Inflammatory macrophage treated with lipopolysaccharide for 1 hour (primary cell): ENCODE measurements around the gene GSPT1.
"Not testable (repeated sequence)": the region's sequence is repeated elsewhere in the genome, so short reads cannot be mapped to it uniquely, and the experiment has no call there.

ENCODE experiments used
- DNase-seq, 2 donors: peaks; one replicate each; pipeline ENCODE4 v3.0.0-alpha.2; 2020 to 2022

The GSPT1 gene

DNA sequence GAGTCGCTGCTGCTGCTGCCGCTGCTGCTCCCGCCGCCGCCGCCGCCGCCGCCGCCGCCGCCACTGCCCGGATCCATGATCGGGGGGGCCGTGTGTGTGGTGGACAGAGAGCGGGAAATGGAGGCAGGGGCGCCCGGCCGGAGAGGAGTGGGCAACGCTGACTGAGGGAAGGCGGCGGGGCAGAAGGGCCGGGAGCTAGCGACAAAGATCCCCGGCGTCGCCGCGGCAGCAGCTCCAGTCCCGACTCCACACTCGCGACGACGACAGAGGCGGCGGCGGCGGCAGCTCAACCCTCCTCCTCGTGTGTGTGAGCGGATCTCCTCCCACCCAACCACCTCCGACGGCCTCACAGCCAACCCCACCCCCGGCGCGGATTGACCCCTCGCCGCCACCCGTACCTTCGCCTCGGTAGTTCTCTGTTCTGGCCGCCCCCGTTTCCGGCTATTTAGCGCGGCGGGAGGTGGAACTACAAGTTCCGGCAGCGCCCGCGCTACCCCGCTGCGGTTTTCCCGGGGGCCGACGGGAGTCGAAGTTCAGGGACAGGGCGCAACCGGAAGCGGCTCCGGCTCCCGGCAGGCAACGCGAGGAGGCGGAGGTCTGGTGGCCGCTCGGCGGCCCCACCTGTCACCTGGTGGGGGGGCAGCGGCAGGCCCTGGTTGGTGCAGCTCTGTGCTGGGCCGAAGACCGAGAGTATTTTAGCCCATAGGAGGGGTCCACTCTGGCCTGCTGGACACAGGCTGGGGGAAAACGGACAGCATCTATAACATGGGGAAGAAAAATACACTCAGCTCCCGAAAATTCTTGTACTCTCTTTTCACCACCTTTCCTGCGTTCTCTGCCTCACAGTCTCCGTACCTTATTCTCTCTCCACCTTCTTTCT lies at the start of gene GSPT1:
Gene GSPT1, minus strand, starts transcription at position 313 of the 880 bp plus-strand sequence. Its CDS starts 236 bp downstream, at position 77.
- peak; percentile 98 to 99 for DNase-seq

DNA sequence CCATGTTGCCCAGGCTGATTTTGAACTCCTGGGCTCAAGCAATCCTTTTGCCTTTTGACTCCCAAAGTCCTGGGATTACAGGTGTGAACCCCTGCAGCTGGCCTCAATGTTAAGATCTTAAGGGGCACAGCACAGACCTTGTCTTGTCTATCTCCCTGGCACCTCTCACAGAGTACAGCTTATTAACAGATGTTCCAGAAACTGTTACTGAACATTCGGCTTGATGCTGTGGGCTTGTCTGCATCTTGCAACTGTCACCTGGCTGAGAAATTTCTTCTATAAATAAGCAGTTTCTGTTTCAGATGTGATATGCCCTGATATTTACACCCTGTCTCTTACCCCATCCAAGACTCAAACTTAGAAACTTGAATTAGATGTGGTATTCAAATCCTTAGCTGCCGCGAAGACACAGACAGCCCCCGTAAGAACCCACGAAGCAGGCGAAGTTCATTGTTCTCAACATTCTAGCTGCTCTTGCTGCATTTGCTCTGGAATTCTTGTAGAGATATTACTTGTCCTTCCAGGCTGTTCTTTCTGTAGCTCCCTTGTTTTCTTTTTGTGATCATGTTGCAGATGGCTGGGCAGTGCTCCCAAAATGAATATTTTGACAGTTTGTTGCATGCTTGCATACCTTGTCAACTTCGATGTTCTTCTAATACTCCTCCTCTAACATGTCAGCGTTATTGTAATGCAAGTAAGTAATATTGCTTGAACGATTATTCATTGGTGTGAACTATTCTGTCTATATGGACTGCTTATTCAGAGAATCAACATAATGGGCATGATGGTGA lies 49.2 kb upstream of the GSPT1 start, which contains the start of gene TNFRSF17:
Gene TNFRSF17, plus strand, starts transcription at position 450 of the 791 bp plus-strand sequence. Its CDS starts 115 bp downstream, at position 565.
- DNase-seq: no peak

DNA sequence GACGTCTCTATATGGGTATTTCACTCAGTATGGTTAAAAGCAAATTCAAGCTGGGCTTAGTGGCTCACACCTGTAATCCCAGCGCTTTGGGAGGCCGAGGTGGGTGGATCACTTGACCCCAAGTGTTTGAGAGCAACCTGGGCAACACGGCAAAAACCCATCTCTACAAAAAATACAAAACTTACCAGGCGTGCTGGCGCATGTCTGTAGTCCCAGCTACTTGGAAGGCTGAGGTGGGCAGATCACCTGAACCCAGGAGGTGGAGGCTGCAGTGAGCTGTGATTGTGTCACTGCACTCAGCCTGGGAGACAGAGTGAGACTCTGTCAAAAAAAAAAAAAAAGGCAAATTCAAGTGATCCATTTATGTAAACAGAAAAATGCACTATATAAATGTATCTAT lies 48.0 kb upstream of the GSPT1 start:
- no peak for DNase-seq

DNA sequence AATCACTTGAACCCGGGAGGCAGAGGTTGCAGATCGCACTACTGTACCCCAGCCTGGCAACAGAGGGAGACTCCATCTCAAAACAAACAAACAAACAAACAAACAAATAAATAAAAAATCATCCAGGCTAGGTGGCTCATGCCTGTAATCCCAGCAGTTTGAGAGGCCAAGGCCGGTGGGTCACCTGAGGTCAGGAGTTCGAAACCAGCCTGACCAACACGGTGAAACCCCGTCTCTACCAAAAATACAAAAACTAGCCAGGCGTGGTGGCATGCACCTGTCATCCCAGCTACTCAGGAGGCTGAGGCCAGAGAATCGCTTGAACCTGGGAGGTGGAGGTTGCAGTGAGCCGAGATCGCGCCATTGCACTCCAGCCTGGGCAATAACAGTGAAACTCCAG lies 47.2 kb upstream of the GSPT1 start:
- not testable (repeated sequence) for DNase-seq

DNA sequence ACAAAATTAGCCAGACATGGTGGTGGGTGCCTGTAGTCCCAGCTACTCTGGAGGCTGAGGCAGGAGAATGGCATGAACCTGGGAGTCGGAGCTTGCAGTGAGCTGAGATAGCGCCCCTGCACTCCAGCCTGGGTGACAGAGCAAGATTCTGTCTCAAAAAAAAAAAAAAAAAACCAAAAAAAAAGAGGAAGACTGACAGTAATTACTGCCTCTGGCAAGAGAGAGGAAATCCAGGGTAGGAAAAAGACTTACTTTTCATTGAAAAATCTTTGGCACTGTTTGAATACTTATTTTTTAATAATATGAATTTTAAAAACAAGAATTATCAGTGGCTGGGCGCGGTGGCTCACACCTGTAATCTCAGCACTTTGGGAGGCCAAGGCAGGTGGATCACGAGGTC lies 46.7 kb upstream of the GSPT1 start:
- DNase-seq: not testable (repeated sequence)

DNA sequence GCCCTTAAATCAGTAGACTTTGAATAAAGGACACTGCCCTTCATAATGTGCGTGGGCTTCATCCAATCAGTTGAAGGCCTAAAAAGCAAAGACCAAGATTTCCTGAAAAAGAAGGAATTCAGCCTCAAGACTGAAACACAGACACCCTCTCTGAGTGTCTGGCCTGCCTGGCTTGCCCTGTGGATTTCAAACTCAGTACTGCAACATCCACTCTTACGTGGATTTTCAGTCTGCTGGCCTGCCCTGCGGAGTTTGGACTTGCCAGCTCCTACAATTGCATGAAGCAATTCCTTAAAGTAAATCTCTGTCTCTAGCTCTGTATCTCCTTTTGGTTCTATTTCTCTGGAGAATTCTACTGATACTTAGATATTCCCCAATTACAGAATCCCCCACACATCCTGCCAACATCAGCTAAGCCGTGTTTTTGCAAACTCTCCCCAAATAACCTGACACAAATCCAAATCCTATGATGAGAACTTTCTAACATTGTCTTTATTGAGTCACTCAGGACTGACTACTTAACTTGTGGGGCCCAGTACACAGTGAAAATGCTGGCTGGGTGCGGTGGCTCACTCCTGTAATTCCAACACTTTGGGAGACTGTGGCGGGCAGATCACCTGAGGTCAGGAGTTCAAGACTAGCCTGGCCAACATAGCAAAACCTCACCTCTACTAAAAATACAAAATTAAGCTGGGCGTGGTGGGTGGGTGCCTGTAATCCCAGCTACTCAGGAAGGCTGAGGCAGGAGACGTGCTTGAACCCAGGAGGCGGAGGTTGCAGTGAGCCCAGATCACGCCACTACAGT lies 42.0 kb upstream of the GSPT1 start:
- no peak for DNase-seq

DNA sequence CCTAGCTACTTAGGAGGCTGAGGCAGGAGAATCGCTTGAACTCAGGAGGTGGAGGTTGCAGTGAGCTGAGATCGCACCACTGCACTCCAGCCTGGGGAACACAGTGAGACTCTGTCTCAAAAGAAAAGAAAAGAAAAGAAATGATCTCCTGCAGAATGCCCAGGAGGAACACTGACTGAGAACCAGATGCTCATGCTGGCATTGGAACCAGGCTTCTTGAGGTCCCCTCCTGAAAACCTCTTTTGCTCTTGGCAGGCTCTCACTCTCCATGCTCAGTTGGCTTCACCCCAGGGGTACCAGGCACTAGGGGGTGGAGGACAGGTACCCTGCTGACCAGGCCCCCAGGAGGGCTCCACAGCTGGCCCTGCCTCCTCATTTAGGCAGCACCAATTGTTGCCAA lies 40.8 kb upstream of the GSPT1 start:
- no peak for DNase-seq

DNA sequence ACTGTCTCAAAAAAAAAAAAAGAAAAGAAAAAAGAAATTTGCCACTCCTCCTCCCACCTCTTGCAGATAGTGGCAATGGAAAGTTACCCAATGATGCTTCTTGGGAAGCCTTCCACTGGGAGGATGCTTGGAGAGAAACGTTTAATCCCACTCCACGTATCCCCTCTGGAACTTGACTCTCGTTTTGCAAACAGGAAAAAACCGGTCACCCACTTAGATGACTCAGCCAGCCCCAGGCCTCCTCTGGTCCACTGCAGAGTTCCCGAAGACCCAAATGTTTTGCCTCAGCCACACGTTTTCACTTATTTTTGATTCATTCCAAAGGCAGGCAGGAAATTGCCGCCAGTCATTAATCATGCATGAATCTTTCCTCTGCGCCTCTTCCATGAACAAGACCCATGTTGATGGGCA lies 40.0 kb upstream of the GSPT1 start:
- DNase-seq: no peak

DNA sequence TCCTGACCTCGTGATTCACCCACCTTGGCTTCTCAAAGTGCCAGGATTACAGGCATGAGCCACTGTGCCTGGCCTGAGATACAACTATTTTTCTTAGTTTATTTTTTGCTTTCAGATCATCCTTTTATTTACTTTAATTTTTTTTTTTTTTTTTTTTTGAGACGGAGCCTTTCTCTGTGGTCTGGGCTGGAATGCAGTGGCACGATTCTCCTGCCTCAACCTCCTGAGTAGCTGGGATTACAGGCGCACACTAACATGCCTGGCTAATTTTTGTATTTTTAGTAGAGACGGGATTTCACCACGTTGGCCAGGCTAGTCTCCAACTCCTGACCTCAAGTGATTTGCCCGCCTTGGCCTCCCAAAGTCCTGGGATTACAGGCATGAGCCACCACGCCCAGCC lies 37.8 kb upstream of the GSPT1 start:
- not testable (repeated sequence) for DNase-seq

DNA sequence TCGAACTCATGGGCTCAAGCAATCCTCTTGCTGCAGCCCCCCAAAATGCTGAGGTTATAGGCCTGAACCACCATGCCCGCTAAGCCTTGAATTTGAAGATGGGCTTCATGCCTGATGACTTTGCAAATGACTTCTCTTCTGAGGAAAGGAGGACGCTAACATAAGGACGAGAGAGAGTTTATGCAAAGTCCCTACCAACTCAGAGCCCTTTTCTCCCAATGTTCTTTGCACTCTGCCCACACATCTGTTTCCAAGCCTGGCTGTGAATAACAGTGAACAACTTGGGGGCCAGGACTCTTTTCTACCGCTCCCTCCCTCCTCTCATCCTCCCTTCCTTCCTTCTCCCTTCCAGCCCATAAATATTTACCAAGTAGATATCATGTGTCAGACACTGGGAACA lies 34.6 kb upstream of the GSPT1 start:
- no peak for DNase-seq

DNA sequence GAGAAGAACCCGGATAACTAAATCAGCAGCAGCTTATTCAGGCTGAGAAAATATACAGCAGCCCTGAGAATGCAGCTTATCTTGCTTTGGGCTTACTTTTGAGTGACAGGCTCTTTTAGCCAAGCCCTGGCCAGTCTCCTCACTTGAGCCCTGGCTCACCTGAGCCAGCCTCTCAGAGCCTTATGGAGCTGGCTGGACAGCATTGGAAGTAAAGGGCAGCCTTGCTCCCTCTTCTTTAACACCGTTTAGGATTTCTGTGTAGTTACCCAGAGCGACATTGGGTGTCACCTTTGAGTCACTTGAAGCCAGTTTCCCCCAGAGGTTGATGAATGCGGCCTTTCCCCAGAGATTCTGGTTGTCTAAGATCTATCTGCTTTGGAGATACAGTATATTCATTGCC lies 33.8 kb upstream of the GSPT1 start:
- peak; percentile 40 to 68 for DNase-seq

DNA sequence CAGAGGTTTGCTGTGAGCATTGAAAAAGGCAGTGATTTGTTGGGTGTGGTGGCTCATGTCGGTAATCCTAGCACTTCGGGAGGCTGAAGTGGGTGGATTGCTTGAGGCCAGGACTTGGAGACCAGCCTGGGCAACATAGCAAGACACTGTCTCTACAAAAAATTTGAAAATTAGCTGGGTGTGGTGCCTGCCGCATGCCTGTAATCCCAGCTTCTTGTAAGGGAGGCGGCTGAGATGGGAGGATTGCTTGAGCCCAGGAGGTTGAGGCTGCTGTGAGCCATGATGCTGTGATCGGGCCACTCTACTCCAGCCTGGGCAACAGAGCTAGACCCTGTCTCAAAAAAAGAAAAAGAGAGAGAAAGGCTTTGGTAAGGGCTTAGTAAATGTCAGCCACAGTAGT lies 33.1 kb upstream of the GSPT1 start:
- no peak for DNase-seq

DNA sequence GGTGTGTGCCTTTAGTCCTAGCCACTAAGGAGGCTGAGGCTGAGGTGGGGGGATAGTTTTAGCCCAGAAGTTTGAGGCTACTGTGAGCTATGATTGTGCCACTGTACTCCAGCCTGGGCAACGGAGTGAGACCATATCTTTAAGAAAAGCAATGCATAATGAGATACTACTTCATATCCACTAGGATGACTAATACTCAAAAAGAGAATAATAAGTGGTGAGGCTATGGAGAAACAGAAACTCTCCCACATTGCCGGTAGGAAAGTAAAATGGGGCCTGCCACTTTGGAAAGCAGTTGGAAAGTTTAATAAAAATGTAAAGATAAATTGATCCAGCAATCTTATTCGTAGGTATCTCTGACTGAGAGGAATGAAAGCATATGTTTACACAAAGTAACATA lies 30.7 kb upstream of the GSPT1 start:
- no peak for DNase-seq

DNA sequence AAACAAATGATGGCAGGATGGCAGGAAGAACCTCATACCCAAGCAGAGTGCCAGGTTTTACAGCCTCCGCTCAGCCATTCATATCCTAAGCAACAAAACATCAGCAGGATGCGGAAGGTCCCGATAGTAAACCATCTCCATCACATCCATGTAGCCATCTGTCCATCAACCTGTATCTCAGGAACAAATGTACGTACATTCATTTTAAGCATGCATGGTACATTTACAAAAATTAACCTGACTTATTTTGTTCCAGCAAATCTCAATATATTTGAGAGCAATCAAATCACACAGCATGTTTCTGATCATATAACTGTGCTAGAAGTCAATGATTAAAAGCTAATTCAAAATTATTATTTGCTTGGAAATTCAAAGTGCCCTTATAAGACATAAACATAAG lies 26.2 kb upstream of the GSPT1 start, which contains the start of gene NPIPB2:
Gene NPIPB2, minus strand, starts transcription at position 101 of the 400 bp plus-strand sequence. Its CDS starts 0 bp downstream, at position 101.
- DNase-seq: not testable (repeated sequence)

DNA sequence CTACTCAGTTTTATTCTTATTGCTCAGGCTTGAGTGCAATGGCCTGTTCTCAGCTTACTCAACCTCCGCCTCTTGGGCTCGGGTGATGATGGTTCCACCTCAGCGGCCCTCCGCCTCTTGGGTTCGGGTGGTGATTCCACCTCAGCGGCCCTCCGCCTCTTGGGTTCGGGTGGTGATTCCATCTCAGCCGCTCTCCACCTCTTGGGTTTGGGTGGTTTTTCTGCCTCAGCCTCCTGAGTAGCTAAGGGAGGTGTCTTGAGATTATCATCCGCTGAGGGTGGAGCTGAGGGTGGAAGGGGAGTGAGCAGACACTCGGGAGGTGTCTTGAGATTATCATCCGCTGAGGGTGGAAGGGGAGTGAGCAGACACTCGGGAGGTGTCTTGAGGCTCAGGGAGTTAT lies 11.6 kb upstream of the GSPT1 start:
- not testable (repeated sequence) for DNase-seq

DNA sequence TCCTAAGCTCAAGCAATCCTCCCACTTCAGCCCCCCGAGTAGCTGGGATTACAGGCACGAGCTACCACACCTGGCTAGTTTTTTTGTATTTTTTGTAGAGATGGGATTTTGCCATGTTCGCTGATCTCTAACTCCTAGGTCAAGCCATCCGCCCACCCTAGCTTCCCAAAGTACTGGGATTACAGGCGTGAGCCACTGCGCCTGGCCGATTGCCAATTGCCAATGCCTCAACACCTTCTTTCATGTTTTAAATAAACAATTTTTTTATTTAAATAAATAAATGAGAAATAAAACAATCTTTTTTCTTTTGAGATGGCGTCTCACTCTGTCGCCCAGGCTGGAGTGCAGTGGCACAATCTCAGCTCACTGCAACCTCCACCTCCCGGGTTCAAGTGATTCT lies 8.3 kb upstream of the GSPT1 start:
- not testable (repeated sequence) for DNase-seq

DNA sequence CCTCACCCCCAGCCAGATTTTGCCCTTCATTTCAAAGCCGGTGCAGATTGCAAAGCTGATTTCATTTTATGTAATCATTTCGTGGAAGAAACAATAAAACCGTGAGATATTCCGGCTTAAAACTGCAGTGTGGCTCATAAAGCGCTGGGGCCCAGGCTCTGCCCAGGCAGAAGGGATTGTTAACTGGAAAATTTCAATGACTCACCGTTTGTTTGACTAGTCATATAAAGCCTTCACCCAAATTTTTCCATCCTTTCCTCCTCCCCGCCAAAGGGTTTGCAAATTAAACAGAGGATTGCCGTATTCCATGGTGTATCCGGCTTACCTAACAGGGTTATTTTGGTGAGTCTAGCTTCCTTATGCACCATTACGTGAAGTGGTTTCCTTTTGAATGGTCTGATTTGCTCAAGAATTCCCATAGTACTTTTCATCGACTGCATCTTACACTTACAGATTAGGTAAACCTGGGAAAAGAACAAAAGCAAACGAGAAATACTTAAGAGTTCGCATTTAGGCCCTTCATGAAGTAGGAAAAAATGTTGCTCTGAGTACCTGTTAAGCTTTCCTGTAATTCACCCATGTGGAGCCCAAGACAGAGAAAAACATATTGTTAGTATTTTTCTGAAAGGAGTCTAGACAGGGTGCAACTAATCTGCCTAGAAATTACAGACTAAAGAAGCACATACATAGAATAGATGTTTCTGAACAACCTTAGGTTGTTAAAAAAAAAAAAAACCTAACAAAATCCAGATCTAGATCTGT lies 949 bp upstream of the GSPT1 start:
- peak in 1 of 2 donors; percentile 9 for DNase-seq

DNA sequence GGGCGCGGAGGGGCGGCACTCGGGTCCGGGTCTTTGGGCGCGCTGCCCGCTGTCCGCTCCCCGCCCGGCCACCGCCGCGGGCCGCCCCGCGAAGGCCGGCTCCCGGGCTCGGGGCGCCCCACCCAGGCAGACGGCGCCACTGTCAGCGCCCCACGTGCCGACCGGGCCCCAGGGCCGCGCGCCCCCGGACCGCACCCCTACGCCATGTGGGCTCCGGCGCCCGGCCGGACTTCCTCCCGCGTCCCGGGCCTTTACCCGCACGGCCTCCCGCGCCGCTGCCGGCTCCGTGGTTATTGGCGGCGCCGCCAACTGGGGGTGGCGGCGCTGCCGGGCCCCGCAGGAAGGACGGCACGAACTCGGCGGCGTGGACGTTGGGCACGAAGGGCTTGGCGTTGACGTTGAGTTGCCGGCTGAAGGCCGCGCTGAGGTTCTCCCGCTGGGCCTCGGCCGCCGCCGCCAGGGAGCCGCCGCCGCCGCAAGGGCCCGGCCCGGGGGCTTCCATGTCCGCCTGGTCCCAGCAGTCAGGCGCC lies 577 bp downstream of the GSPT1 start:
- DNase-seq: peak; percentile 50 to 67

DNA sequence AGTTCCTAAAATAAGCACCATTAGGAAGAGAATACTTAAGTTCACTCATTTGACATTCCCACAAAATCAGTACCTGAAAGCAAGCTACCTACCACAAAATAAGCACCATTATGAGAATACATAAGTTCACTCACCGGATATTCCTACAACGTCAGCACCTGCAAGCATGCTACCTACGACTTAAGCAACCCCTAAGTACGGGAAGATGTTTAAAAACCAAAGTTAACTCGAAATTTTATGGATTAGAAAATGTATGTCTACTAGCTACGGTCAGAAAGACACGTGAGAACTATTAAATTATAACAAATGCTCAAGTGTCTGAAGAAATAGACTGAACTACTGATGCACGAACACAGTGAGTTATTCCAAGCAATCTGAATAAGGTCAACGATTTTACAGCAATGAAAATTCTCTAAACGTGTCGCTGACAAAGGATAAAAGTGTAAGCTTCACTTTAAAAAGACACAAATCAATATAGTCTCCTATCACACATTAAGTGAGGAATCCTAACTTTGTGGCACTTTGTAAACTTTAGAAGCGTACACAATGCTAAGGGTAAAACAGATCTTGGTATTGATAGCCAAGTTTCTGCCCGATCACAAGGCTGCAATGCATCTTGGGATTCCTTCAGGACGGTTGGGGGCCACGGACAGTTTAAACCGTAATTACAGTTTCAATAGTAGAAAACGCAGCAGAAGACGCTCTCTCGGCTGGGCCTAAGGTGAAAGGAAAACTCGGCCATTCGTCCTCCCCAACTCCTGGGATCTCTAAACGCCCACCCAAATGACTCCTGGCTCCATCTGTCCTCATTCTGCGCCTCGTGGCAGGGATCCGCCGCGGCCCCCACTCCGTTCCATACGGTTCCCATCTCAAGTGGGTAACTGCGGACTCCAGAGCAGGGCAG lies 1.3 kb downstream of the GSPT1 start:
- peak; percentile 25 to 35 for DNase-seq

DNA sequence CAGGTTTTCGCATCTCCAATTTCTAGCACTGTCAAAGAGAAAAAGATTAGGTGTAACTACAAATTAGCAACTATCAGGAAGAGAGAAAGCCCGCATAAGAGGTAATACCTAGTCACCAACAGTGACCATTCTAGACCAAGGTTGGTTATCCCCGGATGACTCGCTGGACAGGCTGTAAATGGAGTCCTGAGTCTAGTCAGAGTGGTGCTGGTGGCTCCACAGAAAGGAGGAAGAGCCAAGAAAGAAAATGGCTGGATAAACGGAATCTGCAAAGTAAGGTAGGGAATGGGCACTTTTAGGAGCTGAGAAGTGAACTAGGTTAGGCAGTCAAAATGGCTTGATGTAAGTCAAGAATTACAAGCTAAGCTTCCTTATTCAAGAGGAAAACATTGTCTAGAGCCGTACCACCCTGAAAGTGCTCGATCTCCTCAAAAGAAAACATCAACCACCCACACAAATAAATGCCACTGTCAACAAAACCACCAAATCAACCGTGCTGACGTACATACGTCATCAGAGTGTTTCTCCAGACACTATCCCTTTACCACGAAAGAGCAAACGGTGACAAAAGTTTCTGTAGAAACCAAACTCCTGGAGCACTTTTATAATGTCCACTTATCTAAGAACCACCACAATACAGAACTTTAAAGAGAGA lies 2.2 kb downstream of the GSPT1 start:
- DNase-seq: peak in 1 of 2 donors; percentile 40
